Caco-2 (cell line): Measurements from ENCODE around the gene KRTAP4-12. TPM values are rescaled to one million over a fixed set of nuclear protein-coding genes. Genes with fewer than 3 reads are reported as not detected.

Experiments used
- BruUV-seq: library from RNA; stranded (reverse); fragments of 400-500 nt; replicated peaks from 2 replicates; lab custom pipeline; 2021; lab: Mats Ljungman, UMichigan
- CTCF ChIA-PET: fragments of 300-600 bp; sonication (Branson Sonifier 250); formaldehyde crosslinking; loops from one replicate; lab custom pipeline; 2022; ENCODE audit warnings: antibody characterized with exemption; lab: Charles Lee
- POLR2A ChIA-PET: fragments of 300-600 bp; sonication (Branson Sonifier 250); formaldehyde crosslinking; loops from one replicate; lab custom pipeline; 2022; ENCODE audit warnings: antibody characterized with exemption; lab: Charles Lee
- DNase-seq, 2 experiments: peaks; one replicate each; pipeline versions ENCODE4 v3.0.0 to v3.0.0-alpha.2; 2020 to 2022
- H3K27me3 ChIP-seq: replicated peaks from 2 replicates; pipeline ENCODE4 v1.6.0; 2011; ENCODE audit warnings: low read length; ENCODE audit not compliant: control insufficient read depth, insufficient read depth
- H3K36me3 ChIP-seq: 2 replicates; pipeline ENCODE4 v1.5.1; 2011; ENCODE audit warnings: low read length; ENCODE audit not compliant: control insufficient read depth, insufficient read depth
- H3K4me1 ChIP-seq: fragments of 250-450 bp; sonication (Bioruptor Pico); 2 replicates; pipeline ENCODE4 v1.5.1; 2020; ENCODE audit warnings: mild to moderate bottlenecking
- H3K4me3 ChIP-seq: 2 replicates; pipeline ENCODE4 v1.5.1; 2011; ENCODE audit warnings: low read depth, mild to moderate bottlenecking, control low read depth, low read length
- H3K9me3 ChIP-seq: fragments of 250-450 bp; sonication (Bioruptor Pico); 2 replicates; pipeline ENCODE4 v1.5.1; 2020; ENCODE audit warnings: mild to moderate bottlenecking, moderate library complexity
- H3K27ac Mint-ChIP-seq: one replicate; pipeline ENCODE4 v1.8.0; 2022; ENCODE audit warnings: mixed read lengths; ENCODE audit not compliant: unreplicated experiment
- H3K27me3 Mint-ChIP-seq: one replicate; pipeline ENCODE4 v1.8.0; 2022; ENCODE audit warnings: mixed read lengths; ENCODE audit not compliant: insufficient read depth, unreplicated experiment
- H3K36me3 Mint-ChIP-seq: one replicate; pipeline ENCODE4 v1.8.0; 2022; ENCODE audit warnings: mild to moderate bottlenecking, mixed read lengths; ENCODE audit not compliant: insufficient read depth, unreplicated experiment
- H3K4me1 Mint-ChIP-seq: one replicate; pipeline ENCODE4 v1.8.0; 2022; ENCODE audit warnings: low read depth, mixed read lengths; ENCODE audit not compliant: unreplicated experiment
- H3K4me3 Mint-ChIP-seq: one replicate; pipeline ENCODE4 v1.8.0; 2022; ENCODE audit warnings: mild to moderate bottlenecking, moderate library complexity, mixed read lengths; ENCODE audit not compliant: unreplicated experiment
- H3K9me3 Mint-ChIP-seq: one replicate; pipeline ENCODE4 v1.8.0; 2022; ENCODE audit warnings: mixed read lengths; ENCODE audit not compliant: unreplicated experiment
- CTCF ChIP-seq, 2 experiments: fragments of 200-600 bp in 1 of 2; IDR thresholded peaks; 1 replicate in 1 of 2; 2 replicates in 1 of 2; pipeline versions ENCODE4 v1.5.1 to v1.8.0; 2011 to 2022; ENCODE audit warnings: antibody characterized with exemption in 1 of 2, control low read depth in 1 of 2, inconsistent platforms in 1 of 2, low read depth in 1 of 2, low read length in 1 of 2, mild to moderate bottlenecking in 1 of 2, moderate library complexity in 1 of 2; ENCODE audit not compliant: insufficient read depth in 1 of 2, severe bottlenecking in 1 of 2, unreplicated experiment in 1 of 2
- intact Hi-C: fragments of 100-400 bp; cut with micrococcal nuclease; formaldehyde crosslinking; loops from one replicate; pipeline ENCODE4 v1.10.0; 2022; ENCODE audit not compliant: unreplicated experiment
- total RNA-seq: library from RNA; stranded (reverse); gene quantifications from 2 replicates; pipeline ENCODE4 v1.2.3, GENCODE V29; 2022

Gene KRTAP4-12
- total RNA-seq, 1 experiment from 2014 or later: not detected

DNA sequence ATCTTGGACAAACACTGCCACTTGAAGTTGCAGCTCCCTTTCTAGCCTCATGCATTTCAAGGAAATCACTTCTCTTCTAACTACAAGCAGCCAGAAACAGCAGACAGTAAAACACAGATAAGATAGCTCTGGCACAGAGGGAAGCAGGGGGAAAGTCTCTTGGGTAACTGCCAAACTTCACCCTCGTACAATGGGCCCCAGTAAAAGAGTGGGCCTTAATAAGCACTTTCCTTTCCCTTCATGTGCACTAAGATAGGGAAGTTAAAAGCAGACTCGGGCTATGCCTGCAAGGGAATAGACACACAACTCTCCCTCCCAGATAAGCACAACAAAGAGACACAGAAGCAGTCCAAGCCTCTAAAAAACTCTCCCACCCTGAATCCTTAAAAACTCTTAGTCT, 29.9 kb upstream of the KRTAP4-12 start:
- no peak for TF ChIP-seq CTCF (IDR thresholded peaks at IDR 0.05; ENCODE audit: insufficient read depth in 1 of 2, low read depth in 1 of 2, low read length in 1 of 2, severe bottlenecking in 1 of 2, unreplicated experiment in 1 of 2)
- no peaks in the 10 kb centered on the region for H3K36me3 ChIP-seq
- H3K4me3 ChIP-seq: no peak overlapping the region
- no peak for DNase-seq
- H3K27me3 Mint-ChIP-seq: no peaks in the 10 kb centered on the region
- H3K9me3 Mint-ChIP-seq: peaks cover 6% of the 10 kb centered on the region
- no peak overlapping the region for H3K27ac Mint-ChIP-seq
- POLR2A ChIA-PET: no interaction called here
- intact Hi-C loops: no loop called here
- CTCF ChIA-PET: no interaction called here
- no peaks in the 10 kb centered on the region for H3K27me3 ChIP-seq
- no peak overlapping the region for H3K4me3 Mint-ChIP-seq
- no peaks in the 10 kb centered on the region for H3K9me3 ChIP-seq
- H3K4me1 ChIP-seq: no peaks in the 10 kb centered on the region
- no TSS peak for BruUV-seq
- no peaks in the 10 kb centered on the region for H3K4me1 Mint-ChIP-seq
- H3K36me3 Mint-ChIP-seq: no peaks in the 10 kb centered on the region

DNA sequence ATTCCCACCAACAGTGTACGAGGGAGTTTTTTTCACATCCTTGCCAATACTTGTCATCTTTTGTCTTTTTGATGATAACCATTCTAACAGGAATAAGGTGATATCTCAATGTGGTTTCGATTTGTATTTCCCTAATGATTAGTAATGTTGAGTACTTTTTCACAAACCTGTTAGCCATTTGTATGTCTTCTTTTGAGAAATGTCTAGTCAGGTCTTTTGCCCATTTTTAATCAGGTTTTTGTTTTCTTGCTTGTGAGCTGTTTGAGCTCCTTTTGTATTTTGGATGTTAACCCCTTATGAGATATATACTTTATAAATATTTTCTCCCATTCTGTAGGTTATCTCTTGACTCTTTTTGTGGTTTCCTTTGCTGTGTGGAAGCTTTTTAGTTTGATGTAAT, 27.5 kb upstream of the KRTAP4-12 start:
- Histone ChIP-seq H3K27me3 (no peaks in the 10 kb centered on the region), H3K36me3 (no peaks in the 10 kb centered on the region), H3K4me3 (no peak overlapping the region), H3K4me1 (no peaks in the 10 kb centered on the region), H3K9me3 (no peaks in the 10 kb centered on the region)
- intact Hi-C loops: no loop called here
- Mint-ChIP-seq H3K4me3 (no peak overlapping the region), H3K27ac (no peak overlapping the region), H3K4me1 (no peaks in the 10 kb centered on the region), H3K27me3 (no peaks in the 10 kb centered on the region), H3K36me3 (no peaks in the 10 kb centered on the region), H3K9me3 (no peaks in the 10 kb centered on the region)
- CTCF ChIA-PET: no interaction called here
- BruUV-seq: no TSS peak
- DNase-seq: no peak
- TF ChIP-seq CTCF (IDR thresholded peaks at IDR 0.05; ENCODE audit: insufficient read depth in 1 of 2, low read depth in 1 of 2, low read length in 1 of 2, severe bottlenecking in 1 of 2, unreplicated experiment in 1 of 2): no peak
- POLR2A ChIA-PET: no interaction called here

DNA sequence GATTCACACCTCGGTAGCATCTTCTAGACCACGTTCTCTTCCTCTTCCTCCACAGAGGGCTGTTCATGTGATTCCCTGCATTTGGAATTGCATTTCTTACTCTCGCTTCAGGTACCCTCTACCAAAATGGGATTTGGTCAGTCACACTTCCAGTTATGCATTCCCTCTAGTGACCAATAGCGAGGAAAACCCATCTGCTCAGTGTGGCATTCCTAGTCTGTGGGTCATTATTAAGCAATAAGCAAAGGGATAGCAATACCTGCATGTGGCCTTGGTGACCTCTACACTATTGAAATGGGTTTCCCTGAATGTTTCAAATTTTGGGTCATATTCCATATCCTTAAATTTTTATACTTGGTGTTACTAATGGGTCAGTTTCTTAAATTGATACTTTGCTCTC, 26.0 kb upstream of the KRTAP4-12 start:
- Mint-ChIP-seq H3K4me1 (no peaks in the 10 kb centered on the region), H3K36me3 (no peaks in the 10 kb centered on the region), H3K27me3 (no peaks in the 10 kb centered on the region), H3K9me3 (peaks cover 5% of the 10 kb centered on the region), H3K27ac (no peak overlapping the region), H3K4me3 (no peak overlapping the region)
- no peaks in the 10 kb centered on the region for H3K36me3 ChIP-seq
- CTCF ChIA-PET: no interaction called here
- no peaks in the 10 kb centered on the region for H3K27me3 ChIP-seq
- DNase-seq: no peak
- POLR2A ChIA-PET: no interaction called here
- no TSS peak for BruUV-seq
- no peaks in the 10 kb centered on the region for H3K4me1 ChIP-seq
- no peak for TF ChIP-seq CTCF (IDR thresholded peaks at IDR 0.05; ENCODE audit: insufficient read depth in 1 of 2, low read depth in 1 of 2, low read length in 1 of 2, severe bottlenecking in 1 of 2, unreplicated experiment in 1 of 2)
- H3K4me3 ChIP-seq: no peak overlapping the region
- intact Hi-C loops: no loop called here
- H3K9me3 ChIP-seq: no peaks in the 10 kb centered on the region
